Suprapubic skin (tissue), 3 donors: ENCODE data around the gene CHTF18.

ENCODE experiments used
- EP300 ChIP-seq: sonication (generic); formaldehyde crosslinking; IDR thresholded peaks from one replicate; pipeline ENCODE4 v1.6.1; 2017; ENCODE audit warnings: antibody characterized with exemption
- POLR2A ChIP-seq, 2 donors: fragments of 450-650 bp; IDR thresholded peaks; one replicate each; pipeline ENCODE4 v1.6.1; 2017; ENCODE audit warnings: antibody characterized with exemption in 2 of 2, mild to moderate bottlenecking in 2 of 2, moderate library complexity in 2 of 2
- TF ChIP-seq, protein P1 (sequence below), 2 donors: fragments of 200-600 bp in 1 of 2; fragments of 450-650 bp in 1 of 2; sonication (generic) in 1 of 2; IDR thresholded peaks; one replicate each; pipeline ENCODE4 v1.5.1; 2016 to 2019; ENCODE audit warnings: antibody characterized with exemption in 2 of 2, mild to moderate bottlenecking in 1 of 2, moderate library complexity in 1 of 2

DNA sequence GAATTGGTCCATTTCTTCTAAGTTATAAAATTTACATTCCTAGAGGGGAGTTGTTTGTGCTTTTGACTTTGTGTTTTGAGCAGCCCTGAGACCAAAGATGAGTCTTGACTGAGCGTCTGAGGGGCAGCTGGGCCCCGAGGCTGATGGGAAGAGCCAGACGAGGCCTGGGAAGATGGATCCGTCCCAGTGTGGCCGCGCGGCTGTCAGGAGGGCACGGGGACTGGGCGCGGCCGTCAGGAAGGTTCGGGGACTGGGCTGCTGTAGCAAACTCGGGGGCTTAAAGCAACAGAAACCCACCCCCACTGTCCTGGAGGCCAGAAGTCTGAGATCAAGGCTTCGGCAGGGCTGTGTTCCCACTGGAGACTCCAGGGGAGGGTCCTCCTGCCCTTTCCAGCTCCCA lies 50.3 kb downstream of the CHTF18 start:
- TF ChIP-seq, protein P1, sequence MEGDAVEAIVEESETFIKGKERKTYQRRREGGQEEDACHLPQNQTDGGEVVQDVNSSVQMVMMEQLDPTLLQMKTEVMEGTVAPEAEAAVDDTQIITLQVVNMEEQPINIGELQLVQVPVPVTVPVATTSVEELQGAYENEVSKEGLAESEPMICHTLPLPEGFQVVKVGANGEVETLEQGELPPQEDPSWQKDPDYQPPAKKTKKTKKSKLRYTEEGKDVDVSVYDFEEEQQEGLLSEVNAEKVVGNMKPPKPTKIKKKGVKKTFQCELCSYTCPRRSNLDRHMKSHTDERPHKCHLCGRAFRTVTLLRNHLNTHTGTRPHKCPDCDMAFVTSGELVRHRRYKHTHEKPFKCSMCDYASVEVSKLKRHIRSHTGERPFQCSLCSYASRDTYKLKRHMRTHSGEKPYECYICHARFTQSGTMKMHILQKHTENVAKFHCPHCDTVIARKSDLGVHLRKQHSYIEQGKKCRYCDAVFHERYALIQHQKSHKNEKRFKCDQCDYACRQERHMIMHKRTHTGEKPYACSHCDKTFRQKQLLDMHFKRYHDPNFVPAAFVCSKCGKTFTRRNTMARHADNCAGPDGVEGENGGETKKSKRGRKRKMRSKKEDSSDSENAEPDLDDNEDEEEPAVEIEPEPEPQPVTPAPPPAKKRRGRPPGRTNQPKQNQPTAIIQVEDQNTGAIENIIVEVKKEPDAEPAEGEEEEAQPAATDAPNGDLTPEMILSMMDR (IDR thresholded peaks at IDR 0.05): no peak
- no peak for TF ChIP-seq POLR2A (IDR thresholded peaks at IDR 0.05)
- no peak for TF ChIP-seq EP300
